Endothelial cell of umbilical vein (primary cell): ENCODE measurements around the gene SNN. TPM values are rescaled to one million over a fixed set of nuclear protein-coding genes. Genes with fewer than 3 reads are reported as not detected.

Experiments used
- BruUV-seq: library from RNA; stranded (reverse); fragments of 400-500 nt; replicated peaks from 2 replicates; lab custom pipeline; 2021; lab: Mats Ljungman, UMichigan
- CTCF ChIA-PET: fragments of 300-600, 350-600 bp; sonication (Branson Sonifier 250); formaldehyde crosslinking; loops from one replicate; lab custom pipeline; 2021; ENCODE audit warnings: antibody characterized with exemption, inconsistent platforms; lab: Charles Lee
- POLR2A ChIA-PET: fragments of 300-600, 350-600 bp; sonication (Branson Sonifier 250); formaldehyde crosslinking; loops from one replicate; lab custom pipeline; 2021; ENCODE audit warnings: antibody characterized with exemption, inconsistent platforms; lab: Charles Lee
- DNase-seq: peaks from one replicate; pipeline ENCODE4 v3.0.0-alpha.2; 2011; ENCODE audit warnings: low read depth, low spot score
- FAIRE-seq: peaks from 2 replicates; lab custom pipeline; 2011; peaks lifted over from hg19 to GRCh38; lab: Jason Lieb, UNC
- H2AFZ ChIP-seq: 2 replicates; pipeline ENCODE4 v1.6.0; 2012; ENCODE audit warnings: low read depth, low read length, control low read depth, inconsistent platforms
- H3K27ac ChIP-seq: 2 replicates; pipeline ENCODE4 v1.5.1; 2011; ENCODE audit warnings: low read depth, mild to moderate bottlenecking, control low read depth, low read length, moderate library complexity; ENCODE audit not compliant: insufficient read depth
- H3K27me3 ChIP-seq, 2 experiments: 2 replicates each; pipeline versions ENCODE4 v1.6.0 to v1.6.1; 2011; ENCODE audit warnings: low read length in 2 of 2, mixed read lengths in 1 of 2; ENCODE audit not compliant: control insufficient read depth in 2 of 2, insufficient read depth in 2 of 2
- H3K36me3 ChIP-seq, 2 experiments: 2 replicates in 1 of 2; 3 replicates in 1 of 2; pipeline ENCODE4 v1.5.1; 2011; ENCODE audit warnings: low read length in 2 of 2, mild to moderate bottlenecking in 1 of 2, moderate library complexity in 1 of 2; ENCODE audit not compliant: control insufficient read depth in 2 of 2, insufficient read depth in 2 of 2; ENCODE audit errors: extremely low read depth in 1 of 2
- H3K4me1 ChIP-seq: 3 replicates; pipeline ENCODE4 v1.5.1; 2011; ENCODE audit warnings: mild to moderate bottlenecking, low read length; ENCODE audit not compliant: control insufficient read depth, insufficient read depth; ENCODE audit errors: extremely low read depth
- H3K4me2 ChIP-seq: 2 replicates; pipeline ENCODE4 v1.6.1; 2011; ENCODE audit warnings: low read length, control low read depth, mixed read lengths; ENCODE audit not compliant: insufficient read depth
- H3K4me3 ChIP-seq, 3 experiments: fragments of 200-600 bp in 1 of 3; sonication (generic), shearing (Covaris generic) in 1 of 3; replicated peaks in 1 of 3; 2 replicates each; pipeline ENCODE4 v1.5.1; 2011 to 2016; ENCODE audit warnings: control low read depth in 3 of 3, low read length in 3 of 3, mild to moderate bottlenecking in 2 of 3, inconsistent platforms in 1 of 3, low read depth in 1 of 3, moderate library complexity in 1 of 3; ENCODE audit not compliant: insufficient read depth in 1 of 3
- H3K79me2 ChIP-seq: 2 replicates; pipeline ENCODE4 v1.6.0; 2012; ENCODE audit warnings: low read length, inconsistent platforms; ENCODE audit not compliant: control insufficient read depth, insufficient read depth
- H3K9ac ChIP-seq: replicated peaks from 2 replicates; pipeline ENCODE3; 2011; ENCODE audit warnings: low read length, control low read depth; ENCODE audit not compliant: insufficient read depth; ENCODE audit errors: extremely low read depth
- H3K9me1 ChIP-seq: replicated peaks from 3 replicates; pipeline ENCODE4 v1.6.0; 2011; ENCODE audit warnings: mild to moderate bottlenecking, low read length; ENCODE audit not compliant: control insufficient read depth, insufficient read depth; ENCODE audit errors: extremely low read depth
- H3K9me3 ChIP-seq: replicated peaks from 2 replicates; pipeline ENCODE4 v1.5.1; 2012; ENCODE audit warnings: low read length, inconsistent platforms; ENCODE audit not compliant: control insufficient read depth, insufficient read depth
- H4K20me1 ChIP-seq: replicated peaks from 2 replicates; pipeline ENCODE3; 2011; ENCODE audit warnings: mild to moderate bottlenecking, low read length; ENCODE audit not compliant: control insufficient read depth, insufficient read depth; ENCODE audit errors: extremely low read depth
- FOS ChIP-seq: IDR thresholded peaks from 2 replicates; pipeline ENCODE4 v1.6.1; 2011; ENCODE audit warnings: mild to moderate bottlenecking, low read length, moderate library complexity, borderline replicate concordance; ENCODE audit not compliant: insufficient read depth
- GATA2 ChIP-seq: IDR thresholded peaks from 2 replicates; pipeline ENCODE4 v1.7.0; 2011; ENCODE audit warnings: low read depth, mild to moderate bottlenecking, moderate library complexity, mixed read lengths, low read length; ENCODE audit not compliant: insufficient read length, insufficient read depth
- JUN ChIP-seq: IDR thresholded peaks from 2 replicates; pipeline ENCODE4 v1.6.1; 2011; ENCODE audit warnings: borderline replicate concordance, low read depth; ENCODE audit not compliant: insufficient read length, insufficient read depth
- MAX ChIP-seq: IDR thresholded peaks from 2 replicates; pipeline ENCODE4 v1.6.1; 2011; ENCODE audit not compliant: insufficient read depth, insufficient read length
- MYC ChIP-seq: IDR thresholded peaks from one replicate; pipeline ENCODE4 v1.6.1; 2011; ENCODE audit warnings: mild to moderate bottlenecking, low read depth, low read length
- POLR2A ChIP-seq: IDR thresholded peaks from 2 replicates; pipeline ENCODE4 v1.6.1; 2012; ENCODE audit warnings: low read depth, mild to moderate bottlenecking, control low read depth, low read length
- POLR2AphosphoS5 ChIP-seq: IDR thresholded peaks from 2 replicates; pipeline ENCODE4 v1.6.1; 2012; ENCODE audit warnings: low read depth, mild to moderate bottlenecking, control low read depth, low read length, moderate library complexity; ENCODE audit not compliant: insufficient read depth
- dilution Hi-C: fragments of 300-500 bp; cut with MboI; formaldehyde crosslinking; loops from one replicate; pipeline ENCODE4 v1.15.0; 2019; ENCODE audit warnings: low sequenced_read_pairs; ENCODE audit not compliant: extremely low pct_ligation_motif_present
- intact Hi-C: fragments of 100-400 bp; cut with micrococcal nuclease; formaldehyde crosslinking; loops from one replicate; pipeline ENCODE4 v1.10.0; 2022
- polyA plus RNA-seq, 4 experiments: library from polyadenylated mRNA; depleted of rRNA in 3 of 4; stranded (reverse) in 3 of 4; unstranded in 1 of 4; fragments of >200 nt; gene quantifications; 2 replicates each; pipeline versions ENCODE4 v1.2.1 to v1.2.3, GENCODE V29; 2011 to 2012; ENCODE audit warnings: missing spikeins in 1 of 4
- total RNA-seq: library from RNA; stranded (reverse); gene quantifications from 2 replicates; pipeline ENCODE4 v1.2.3, GENCODE V29; 2021

The SNN gene
- total and polyA plus RNA-seq, 2 donors (not counting 3 experiments of a cell fraction or from before 2014, with no cell fraction given): 17.7 to 24.1 TPM

GRCh38 chr16:11669380-11670146, 1.3 kb downstream of the SNN start:
- H4K20me1 ChIP-seq: no peaks in the 10 kb centered on the region
- FAIRE-seq (peak; percentile 54), DNase-seq (peak; percentile 36)
- no peaks in the 10 kb centered on the region for H3K79me2 ChIP-seq
- ChIA-PET CTCF (interaction anchor here (0.7 to 1.6 kb wide), 2 partner anchors 137 to 262 kb away, joined by 4 to 7 read pairs; no protein-coding TSS in a partner anchor), POLR2A (interaction anchor here (0.5 kb wide), 1 partner anchor 140 kb away, joined by 3 read pairs; no protein-coding TSS in a partner anchor)
- TF ChIP-seq JUN: no peak
- no peak for TF ChIP-seq GATA2
- peak; percentile 12 for TF ChIP-seq POLR2A
- TF ChIP-seq POLR2AphosphoS5: no peak
- TF ChIP-seq MYC: no peak
- TF ChIP-seq MAX: no peak
- no peak for TF ChIP-seq FOS
- H3K4me1 ChIP-seq: peaks cover 16% of the 10 kb centered on the region
- H3K4me2 ChIP-seq: peak overlapping the region; percentile 52
- intact Hi-C loops: loop anchor here (2.0 to 5.0 kb wide), 2 partner anchors 73 to 412 kb away; partner anchors contain the start of genes SOCS1 and TXNDC11
- peak overlapping the region; percentile 29 for H3K9ac ChIP-seq
- H3K9me3 ChIP-seq: no peaks in the 10 kb centered on the region
- H3K27me3 ChIP-seq: no peaks in the 10 kb centered on the region
- no peaks in the 10 kb centered on the region for H3K9me1 ChIP-seq
- TSS peak; percentile 36 for BruUV-seq
- H3K27ac ChIP-seq: no peak overlapping the region
- no peaks in the 10 kb centered on the region for H3K36me3 ChIP-seq
- peak overlapping the region in 2 of 3 experiments; percentile 33 to 72 for H3K4me3 ChIP-seq
- dilution Hi-C loops: no loop called here
- no peak overlapping the region for H2AFZ ChIP-seq
